ENCODE results near the gene TK1. TPM values are rescaled to one million over a fixed set of nuclear protein-coding genes. Genes with fewer than 3 reads are reported as not detected.
A peak's percentile ranks its signal among the peaks of the same experiment; 100 is the strongest.

Gene TK1
- total and polyA plus RNA-seq, 7 donors: 0.83 to 74.6 (median 6.9) TPM

DNA sequence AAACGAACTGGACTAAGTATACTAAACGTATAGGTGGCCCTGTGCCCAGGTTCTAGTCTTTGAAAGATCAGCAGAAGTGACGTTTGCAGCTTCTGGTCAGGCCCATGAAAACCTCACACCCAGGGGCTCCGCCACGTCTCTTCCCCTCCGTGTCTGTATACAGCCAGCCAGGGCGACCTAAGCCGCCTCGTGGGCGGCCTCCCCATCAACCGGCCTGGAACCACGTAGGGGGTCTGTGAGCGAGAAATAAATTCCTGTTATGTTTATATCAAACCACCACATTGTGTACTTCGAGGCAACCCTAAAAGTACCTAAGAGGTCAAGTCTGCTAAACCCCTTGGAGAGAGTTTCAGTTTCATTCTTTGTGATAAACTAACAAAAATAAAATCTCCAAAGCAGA, 6.8 kb downstream of the TK1 start:
- 67 to 74% methylated on average over 14 of the region's 14 CpGs for WGBS, 2 donors
- Histone ChIP-seq H3K27ac (peak overlapping the region; percentile 55 to 92 (median 60)), H3K4me1 (peaks cover 0 to 53% (median 34%) of the 10 kb centered on the region in 4 donors), H3K36me3 (no peaks in the 10 kb centered on the region), H3K4me3 (peak overlapping the region in 1 of 4 donors; percentile 13), H3K9me3 (no peaks in the 10 kb centered on the region), H3K27me3 (no peaks in the 10 kb centered on the region)
- no peak for DNase-seq
- intact Hi-C loops (cut with DNase I): no loop called here
- no peak for TF ChIP-seq POLR2AphosphoS5 (IDR thresholded peaks at IDR 0.05)
- no peak for TF ChIP-seq EP300 (IDR thresholded peaks at IDR 0.05)
- TF ChIP-seq, protein P1, sequence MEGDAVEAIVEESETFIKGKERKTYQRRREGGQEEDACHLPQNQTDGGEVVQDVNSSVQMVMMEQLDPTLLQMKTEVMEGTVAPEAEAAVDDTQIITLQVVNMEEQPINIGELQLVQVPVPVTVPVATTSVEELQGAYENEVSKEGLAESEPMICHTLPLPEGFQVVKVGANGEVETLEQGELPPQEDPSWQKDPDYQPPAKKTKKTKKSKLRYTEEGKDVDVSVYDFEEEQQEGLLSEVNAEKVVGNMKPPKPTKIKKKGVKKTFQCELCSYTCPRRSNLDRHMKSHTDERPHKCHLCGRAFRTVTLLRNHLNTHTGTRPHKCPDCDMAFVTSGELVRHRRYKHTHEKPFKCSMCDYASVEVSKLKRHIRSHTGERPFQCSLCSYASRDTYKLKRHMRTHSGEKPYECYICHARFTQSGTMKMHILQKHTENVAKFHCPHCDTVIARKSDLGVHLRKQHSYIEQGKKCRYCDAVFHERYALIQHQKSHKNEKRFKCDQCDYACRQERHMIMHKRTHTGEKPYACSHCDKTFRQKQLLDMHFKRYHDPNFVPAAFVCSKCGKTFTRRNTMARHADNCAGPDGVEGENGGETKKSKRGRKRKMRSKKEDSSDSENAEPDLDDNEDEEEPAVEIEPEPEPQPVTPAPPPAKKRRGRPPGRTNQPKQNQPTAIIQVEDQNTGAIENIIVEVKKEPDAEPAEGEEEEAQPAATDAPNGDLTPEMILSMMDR (IDR thresholded peaks at IDR 0.05): no peak
- TF ChIP-seq POLR2A (IDR thresholded peaks at IDR 0.05): no peak

DNA sequence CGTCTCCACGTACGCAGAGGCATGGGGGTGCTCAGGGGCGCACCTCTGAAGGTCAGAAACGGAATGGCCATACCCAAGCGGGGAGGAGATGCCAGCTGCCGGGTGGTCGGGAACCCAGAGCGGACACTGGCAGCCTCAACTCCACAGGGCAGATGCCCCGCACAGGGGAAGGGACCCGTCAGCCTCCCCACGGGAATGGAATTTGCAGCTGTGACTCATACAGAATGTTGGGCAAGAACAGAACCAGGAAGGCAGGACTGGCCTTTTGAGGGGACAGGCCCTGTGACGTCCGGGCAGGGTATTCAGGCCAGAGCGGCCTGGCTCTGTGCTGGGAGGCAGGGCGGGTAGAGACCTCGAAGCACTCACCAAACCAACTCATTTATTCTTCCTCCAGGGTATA, 7.5 kb downstream of the TK1 start:
- DNase-seq: no peak
- WGBS, 2 donors: 85 to 87% methylated on average over 17 of the region's 17 CpGs
- H3K4me1 ChIP-seq: peaks cover 0 to 53% (median 33%) of the 10 kb centered on the region in 4 donors
- intact Hi-C loops (cut with DNase I): no loop called here
- no peaks in the 10 kb centered on the region for H3K9me3 ChIP-seq
- H3K27me3 ChIP-seq: no peaks in the 10 kb centered on the region
- peak overlapping the region; percentile 55 to 92 (median 60) for H3K27ac ChIP-seq
- TF ChIP-seq POLR2A (IDR thresholded peaks at IDR 0.05) (no peak), EP300 (IDR thresholded peaks at IDR 0.05) (no peak), POLR2AphosphoS5 (IDR thresholded peaks at IDR 0.05) (peak; percentile 10 to 51 (median 24))
- H3K36me3 ChIP-seq: no peaks in the 10 kb centered on the region
- H3K4me3 ChIP-seq: no peak overlapping the region

DNA sequence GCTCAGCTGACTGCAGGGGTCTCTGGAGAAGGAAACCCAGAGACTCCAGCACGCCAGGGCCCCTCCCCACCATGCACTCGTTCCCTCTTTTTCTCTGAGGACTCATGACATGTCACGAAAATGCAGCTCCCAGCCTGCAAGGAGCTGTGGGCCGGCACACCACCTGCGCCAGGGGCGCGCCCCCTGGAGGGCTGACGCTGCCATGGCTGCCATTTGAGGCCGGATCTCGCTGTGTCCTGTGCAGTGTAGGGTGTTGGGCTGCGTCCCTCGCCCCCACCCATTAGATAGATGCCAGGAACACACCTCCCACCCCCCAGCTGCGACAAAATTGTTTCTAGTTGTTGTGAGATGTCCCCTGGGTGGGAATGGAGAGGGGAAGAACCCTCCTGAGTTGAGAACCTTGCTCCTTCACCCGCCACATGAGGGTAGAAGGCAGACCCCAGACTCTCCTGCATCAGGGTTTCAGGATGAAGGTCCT, 10.3 kb downstream of the TK1 start:
- intact Hi-C loops (cut with DNase I): loop anchor here (2.0 kb wide), 1 partner anchor 64 kb away; no protein-coding TSS in a partner anchor
- Histone ChIP-seq H3K4me1 (peaks cover 0 to 72% (median 51%) of the 10 kb centered on the region in 4 donors), H3K4me3 (no peak overlapping the region), H3K27me3 (no peaks in the 10 kb centered on the region), H3K27ac (peak overlapping the region in 1 of 4 donors; percentile 92), H3K36me3 (no peaks in the 10 kb centered on the region), H3K9me3 (no peaks in the 10 kb centered on the region)
- no peak for TF ChIP-seq POLR2A (IDR thresholded peaks at IDR 0.05)
- TF ChIP-seq, protein P1 (IDR thresholded peaks at IDR 0.05): peak; percentile 43 to 83 (median 78)
- WGBS, 2 donors: 12 to 19% methylated on average over 14 of the region's 14 CpGs
- peak; percentile 84 for DNase-seq

DNA sequence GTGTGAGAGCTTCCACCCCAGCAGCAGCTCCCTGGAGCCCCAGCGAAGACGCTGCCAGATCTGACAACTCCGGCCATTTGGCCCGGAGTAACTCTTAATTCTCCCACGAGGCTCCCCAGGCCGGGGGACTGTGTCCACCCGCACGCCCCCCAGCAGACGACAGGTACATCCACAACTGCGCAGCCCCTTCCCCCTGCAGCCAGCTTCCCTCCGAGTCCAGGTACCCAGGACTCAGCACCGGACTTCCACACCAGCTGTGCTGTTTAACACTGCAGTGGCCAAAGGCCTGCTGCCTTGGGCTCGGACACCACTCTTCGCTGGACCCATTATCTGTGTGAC, 11.2 kb downstream of the TK1 start:
- H3K4me1 ChIP-seq: peaks cover 0 to 66% (median 48%) of the 10 kb centered on the region in 4 donors
- no peak for DNase-seq
- peak overlapping the region; percentile 60 to 92 (median 64) for H3K27ac ChIP-seq
- H3K27me3 ChIP-seq: no peaks in the 10 kb centered on the region
- 77 to 87% methylated on average over 14 of the region's 14 CpGs for WGBS, 2 donors
- no peak overlapping the region for H3K4me3 ChIP-seq
- H3K36me3 ChIP-seq: no peaks in the 10 kb centered on the region
- no peaks in the 10 kb centered on the region for H3K9me3 ChIP-seq
- no peak for TF ChIP-seq POLR2AphosphoS5 (IDR thresholded peaks at IDR 0.05)
- TF ChIP-seq EP300 (IDR thresholded peaks at IDR 0.05): no peak
- no peak for TF ChIP-seq POLR2A (IDR thresholded peaks at IDR 0.05)
- TF ChIP-seq, protein P1 (IDR thresholded peaks at IDR 0.05): no peak
- intact Hi-C loops (cut with DNase I): no loop called here

DNA sequence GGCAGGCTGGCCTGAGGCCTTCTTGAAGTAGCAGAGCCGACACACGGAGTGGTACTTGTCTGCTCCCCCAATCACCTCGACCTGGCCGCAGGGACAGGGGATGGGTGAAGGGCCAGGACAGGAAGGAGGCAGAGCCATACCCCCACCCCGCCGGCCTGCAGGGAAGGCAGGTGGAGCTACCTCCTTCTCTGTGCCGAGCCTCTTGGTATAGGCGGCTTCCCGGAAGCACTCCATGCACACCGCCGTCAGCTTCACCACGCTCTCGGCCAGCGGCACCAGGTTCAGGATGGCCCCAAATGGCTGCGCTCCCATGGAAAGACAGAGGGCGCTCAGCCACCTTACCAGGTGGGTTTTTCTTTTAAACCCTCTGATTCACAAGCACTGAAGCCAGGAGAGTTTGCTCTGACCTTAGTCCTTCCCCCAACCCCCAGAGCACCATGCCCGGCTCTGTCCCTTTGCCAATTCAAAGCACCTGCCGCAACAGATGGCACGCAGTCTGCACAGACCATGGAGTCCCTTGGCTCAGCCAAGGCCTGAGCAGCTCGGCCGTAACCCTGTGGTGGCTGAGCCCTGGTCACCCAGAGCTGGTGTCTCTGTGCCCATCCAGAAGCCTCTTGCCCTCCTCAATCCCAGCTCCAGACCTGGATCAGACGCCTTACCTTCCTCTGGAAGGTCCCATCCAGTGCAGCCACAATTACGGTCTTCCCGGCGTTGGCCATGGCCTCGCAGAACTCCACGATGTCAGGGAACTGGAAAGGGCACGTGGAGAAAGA, 11.8 kb downstream of the TK1 start:
- DNase-seq: no peak
- Histone ChIP-seq H3K27ac (peak overlapping the region; percentile 60 to 92 (median 64)), H3K4me3 (no peak overlapping the region), H3K36me3 (no peaks in the 10 kb centered on the region), H3K27me3 (no peaks in the 10 kb centered on the region), H3K4me1 (peaks cover 0 to 60% (median 42%) of the 10 kb centered on the region in 4 donors), H3K9me3 (no peaks in the 10 kb centered on the region)
- WGBS, 2 donors: 24 to 75% methylated on average over 28 of the region's 28 CpGs
- no peak for TF ChIP-seq POLR2AphosphoS5 (IDR thresholded peaks at IDR 0.05)
- intact Hi-C loops (cut with DNase I): no loop called here
